Ishikawa (cell line): ENCODE measurements around the gene STX10.

ENCODE experiments used
- CEBPB ChIP-seq: IDR thresholded peaks from 2 replicates; pipeline ENCODE4 v1.6.1; 2012
- CREB1 ChIP-seq: IDR thresholded peaks from 2 replicates; pipeline ENCODE4 v1.6.1; 2012; ENCODE audit warnings: low read depth
- EGR1 ChIP-seq: IDR thresholded peaks from 2 replicates; pipeline ENCODE4 v1.6.1; 2012
- EP300 ChIP-seq: IDR thresholded peaks from 2 replicates; pipeline ENCODE4 v1.6.1; 2012; ENCODE audit warnings: borderline replicate concordance
- FOXM1 ChIP-seq: IDR thresholded peaks from 2 replicates; pipeline ENCODE4 v1.6.1; 2012; ENCODE audit warnings: low read depth, borderline replicate concordance
- NFIC ChIP-seq: IDR thresholded peaks from 2 replicates; pipeline ENCODE4 v1.6.1; 2012
- RAD21 ChIP-seq: IDR thresholded peaks from 2 replicates; pipeline ENCODE4 v1.6.1; 2012; ENCODE audit warnings: low read depth
- TAF1 ChIP-seq: IDR thresholded peaks from 2 replicates; pipeline ENCODE4 v1.6.1; 2012; ENCODE audit warnings: low read depth, mild to moderate bottlenecking
- TCF12 ChIP-seq: IDR thresholded peaks from 2 replicates; pipeline ENCODE4 v1.6.1; 2012; ENCODE audit warnings: low read depth
- TEAD4 ChIP-seq: IDR thresholded peaks from 2 replicates; pipeline ENCODE4 v1.6.1; 2012
- YY1 ChIP-seq: IDR thresholded peaks from 2 replicates; pipeline ENCODE4 v1.6.1; 2012; ENCODE audit warnings: low read depth
- ZBTB7A ChIP-seq: IDR thresholded peaks from 2 replicates; pipeline ENCODE4 v1.6.1; 2012; ENCODE audit warnings: low read depth
- TF ChIP-seq, protein P1 (sequence below): IDR thresholded peaks from 2 replicates; pipeline ENCODE4 v1.6.1; 2012
- TF ChIP-seq, protein P2 (sequence below): IDR thresholded peaks from 2 replicates; pipeline ENCODE4 v1.6.1; 2012
- TF ChIP-seq, protein P3 (sequence below): IDR thresholded peaks from 2 replicates; pipeline ENCODE4 v1.6.1; 2012; ENCODE audit warnings: low read depth, mild to moderate bottlenecking

The STX10 gene

DNA sequence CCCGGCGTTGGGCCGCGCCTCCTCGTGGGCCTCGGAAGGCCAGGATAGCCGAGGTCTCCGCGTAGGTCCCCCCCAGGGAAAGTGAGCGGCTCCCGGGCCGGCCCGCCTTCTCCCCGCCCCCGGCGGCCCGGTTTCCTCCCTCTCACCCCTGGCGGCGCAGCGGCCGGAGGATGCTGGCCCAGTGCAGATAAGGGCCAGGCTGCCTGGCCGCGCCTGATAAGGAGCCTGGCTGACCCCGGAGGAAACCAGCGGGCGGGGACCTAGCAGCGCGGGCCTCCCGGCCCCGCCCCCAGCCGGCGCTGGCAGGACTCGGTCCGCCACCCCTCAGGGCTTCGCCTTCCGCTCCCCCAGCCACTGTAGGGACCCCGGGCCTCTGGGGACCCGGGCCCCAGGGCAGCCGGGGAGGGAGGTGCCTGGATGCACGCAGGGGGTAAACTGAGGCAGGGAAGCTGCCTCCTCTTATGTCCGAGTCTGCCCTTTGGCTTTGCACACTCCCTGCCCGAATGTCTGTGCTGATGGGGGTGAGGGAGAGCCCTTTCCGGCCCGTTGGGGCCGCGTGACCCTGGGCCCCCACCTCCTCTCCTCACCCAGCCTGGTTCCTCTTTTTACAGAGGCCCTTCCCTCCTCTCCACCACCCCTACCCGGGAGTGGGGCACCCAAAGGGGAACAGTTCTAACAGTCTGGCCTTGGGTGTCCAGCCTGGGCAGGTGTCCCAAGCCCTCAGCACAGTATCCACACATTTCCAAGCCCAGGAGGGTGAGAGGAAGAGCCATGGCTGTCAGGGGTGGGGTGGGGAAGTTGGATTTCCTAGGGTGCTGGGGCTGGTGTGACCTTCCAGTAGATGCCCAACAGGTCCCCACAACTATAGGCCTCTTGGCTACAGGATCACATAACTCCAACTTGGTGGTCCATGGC lies 47.3 kb downstream of the STX10 start, which contains the start of gene LYL1:
TSS of gene LYL1 (minus strand) at position 193 of the 915 bp plus-strand sequence. CDS start 1,687 bp downstream, outside the sequence.
- TF ChIP-seq, protein P1, sequence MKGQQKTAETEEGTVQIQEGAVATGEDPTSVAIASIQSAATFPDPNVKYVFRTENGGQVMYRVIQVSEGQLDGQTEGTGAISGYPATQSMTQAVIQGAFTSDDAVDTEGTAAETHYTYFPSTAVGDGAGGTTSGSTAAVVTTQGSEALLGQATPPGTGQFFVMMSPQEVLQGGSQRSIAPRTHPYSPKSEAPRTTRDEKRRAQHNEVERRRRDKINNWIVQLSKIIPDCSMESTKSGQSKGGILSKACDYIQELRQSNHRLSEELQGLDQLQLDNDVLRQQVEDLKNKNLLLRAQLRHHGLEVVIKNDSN = no peak
- TF ChIP-seq, protein P2, sequence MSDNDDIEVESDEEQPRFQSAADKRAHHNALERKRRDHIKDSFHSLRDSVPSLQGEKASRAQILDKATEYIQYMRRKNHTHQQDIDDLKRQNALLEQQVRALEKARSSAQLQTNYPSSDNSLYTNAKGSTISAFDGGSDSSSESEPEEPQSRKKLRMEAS = no peak
- TF ChIP-seq EGR1 (no peak), CEBPB (no peak), YY1 (no peak), FOXM1 (no peak), TEAD4 (no peak), TCF12 (no peak), EP300 (no peak)
- TF ChIP-seq, protein P3, sequence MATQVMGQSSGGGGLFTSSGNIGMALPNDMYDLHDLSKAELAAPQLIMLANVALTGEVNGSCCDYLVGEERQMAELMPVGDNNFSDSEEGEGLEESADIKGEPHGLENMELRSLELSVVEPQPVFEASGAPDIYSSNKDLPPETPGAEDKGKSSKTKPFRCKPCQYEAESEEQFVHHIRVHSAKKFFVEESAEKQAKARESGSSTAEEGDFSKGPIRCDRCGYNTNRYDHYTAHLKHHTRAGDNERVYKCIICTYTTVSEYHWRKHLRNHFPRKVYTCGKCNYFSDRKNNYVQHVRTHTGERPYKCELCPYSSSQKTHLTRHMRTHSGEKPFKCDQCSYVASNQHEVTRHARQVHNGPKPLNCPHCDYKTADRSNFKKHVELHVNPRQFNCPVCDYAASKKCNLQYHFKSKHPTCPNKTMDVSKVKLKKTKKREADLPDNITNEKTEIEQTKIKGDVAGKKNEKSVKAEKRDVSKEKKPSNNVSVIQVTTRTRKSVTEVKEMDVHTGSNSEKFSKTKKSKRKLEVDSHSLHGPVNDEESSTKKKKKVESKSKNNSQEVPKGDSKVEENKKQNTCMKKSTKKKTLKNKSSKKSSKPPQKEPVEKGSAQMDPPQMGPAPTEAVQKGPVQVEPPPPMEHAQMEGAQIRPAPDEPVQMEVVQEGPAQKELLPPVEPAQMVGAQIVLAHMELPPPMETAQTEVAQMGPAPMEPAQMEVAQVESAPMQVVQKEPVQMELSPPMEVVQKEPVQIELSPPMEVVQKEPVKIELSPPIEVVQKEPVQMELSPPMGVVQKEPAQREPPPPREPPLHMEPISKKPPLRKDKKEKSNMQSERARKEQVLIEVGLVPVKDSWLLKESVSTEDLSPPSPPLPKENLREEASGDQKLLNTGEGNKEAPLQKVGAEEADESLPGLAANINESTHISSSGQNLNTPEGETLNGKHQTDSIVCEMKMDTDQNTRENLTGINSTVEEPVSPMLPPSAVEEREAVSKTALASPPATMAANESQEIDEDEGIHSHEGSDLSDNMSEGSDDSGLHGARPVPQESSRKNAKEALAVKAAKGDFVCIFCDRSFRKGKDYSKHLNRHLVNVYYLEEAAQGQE = no peak

DNA sequence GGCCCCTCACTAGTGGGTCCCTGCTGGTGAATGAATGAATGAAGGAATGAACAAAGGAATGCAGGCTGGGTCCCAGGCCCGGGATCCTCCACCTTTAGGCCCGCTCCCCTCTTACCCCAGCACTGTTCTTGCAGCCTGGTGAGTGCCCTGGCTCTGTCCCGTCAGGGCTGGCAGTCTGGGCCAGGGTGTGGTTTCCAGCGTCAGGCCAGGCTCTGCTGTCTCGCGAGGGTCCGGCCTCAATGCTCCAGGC lies 47.8 kb downstream of the STX10 start:
- TF ChIP-seq NFIC (no peak), TEAD4 (no peak), FOXM1 (no peak), TAF1 (no peak), CEBPB (no peak), ZBTB7A (no peak), CREB1 (no peak), EGR1 (no peak), TCF12 (no peak), RAD21 (no peak), YY1 (no peak)
- TF ChIP-seq, protein P1 = no peak
- TF ChIP-seq, protein P2 = no peak
- TF ChIP-seq, protein P3 = no peak

DNA sequence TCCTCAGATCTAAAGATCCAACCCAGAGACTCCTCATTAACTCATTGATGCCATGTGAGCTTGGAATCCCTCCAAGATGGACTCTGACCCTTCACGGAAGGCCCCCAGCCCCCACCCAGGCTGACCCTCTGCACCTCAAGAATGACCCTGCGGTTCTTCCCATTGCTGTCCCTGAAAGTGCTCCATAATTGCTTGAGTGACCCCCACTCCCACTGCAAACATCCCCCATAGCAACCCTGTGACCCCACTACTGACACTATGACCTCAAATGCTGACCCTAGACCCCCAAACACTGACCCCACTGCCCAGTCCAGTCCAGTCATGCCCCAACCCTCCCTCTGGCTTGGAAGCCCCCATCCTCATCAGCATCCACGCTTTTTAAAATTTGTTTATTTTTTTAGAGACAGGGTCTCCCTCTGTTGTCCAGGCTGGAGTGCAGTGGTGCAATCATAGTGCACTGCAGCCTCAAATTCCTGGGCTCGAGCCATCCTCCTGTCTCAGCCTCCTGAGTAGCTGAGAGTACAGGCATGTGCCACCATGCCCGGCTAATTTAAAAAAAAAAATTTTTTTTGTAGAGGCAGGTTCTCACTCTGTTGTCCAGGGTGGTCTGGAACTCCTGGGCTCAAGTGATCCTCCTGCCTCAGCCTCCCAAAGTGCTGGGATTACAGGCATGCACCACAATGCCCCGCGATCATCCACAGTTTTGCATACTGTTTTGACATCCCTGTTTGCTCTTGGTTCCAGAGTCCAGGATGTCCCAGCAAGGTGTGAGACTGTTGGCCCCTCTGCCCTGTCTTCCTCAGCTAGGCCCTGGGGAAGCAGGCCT lies 48.4 kb downstream of the STX10 start:
- TF ChIP-seq TAF1 = no peak
- TF ChIP-seq, protein P3 = no peak
- no peak for TF ChIP-seq YY1
- no peak for TF ChIP-seq TEAD4
- no peak for TF ChIP-seq NFIC
- no peak for TF ChIP-seq EP300
- no peak for TF ChIP-seq EGR1
- TF ChIP-seq TCF12 = no peak
- no peak for TF ChIP-seq ZBTB7A
- TF ChIP-seq CREB1 = no peak
- TF ChIP-seq, protein P2 = no peak
- no peak for TF ChIP-seq RAD21
- TF ChIP-seq, protein P1 = no peak
- TF ChIP-seq FOXM1 = no peak
- no peak for TF ChIP-seq CEBPB
